Measurements from ENCODE around the gene WFIKKN1. TPM values are rescaled to one million over a fixed set of nuclear protein-coding genes. Genes with fewer than 3 reads are reported as not detected.
A peak's percentile ranks its signal among the peaks of the same experiment; 100 is the strongest.

Gene WFIKKN1
- polyA plus RNA-seq, 1 experiment: not detected

GRCh38 chr16:632486-633335 lies 1.9 kb downstream of the WFIKKN1 start:
- no peaks in the 10 kb centered on the region for H3K27me3 ChIP-seq (ENCODE audit: control insufficient read depth, insufficient read depth, low read length)
- CTCF ChIA-PET: no interaction called here
- no peak for DNase-seq (ENCODE audit: low read depth, low spot score)
- H3K4me3 ChIP-seq (ENCODE audit: low read depth, low read length): no peak overlapping the region
- no peak for TF ChIP-seq CTCF (IDR thresholded peaks at IDR 0.05; ENCODE audit: low read depth, low read length)
- peaks cover 3% of the 10 kb centered on the region; the same call in 1 of the 2 replicates for H3K9me3 ChIP-seq (ENCODE audit: control insufficient read depth, insufficient read depth, low read length)
- no peak overlapping the region for H3K27ac ChIP-seq (ENCODE audit: low read depth, low read length)
- POLR2A ChIA-PET: no interaction called here

- ChIA-PET CTCF (no interaction called here), POLR2A (no interaction called here)
- no peak for TF ChIP-seq CTCF (IDR thresholded peaks at IDR 0.05; ENCODE audit: low read depth, low read length)
- H3K27me3 ChIP-seq (ENCODE audit: control insufficient read depth, insufficient read depth, low read length): no peaks in the 10 kb centered on the region
- DNase-seq (ENCODE audit: low read depth, low spot score): no peak
- no peaks in the 10 kb centered on the region; the same call in 1 of the 2 replicates for H3K9me3 ChIP-seq (ENCODE audit: control insufficient read depth, insufficient read depth, low read length)
- H3K4me3 ChIP-seq (ENCODE audit: low read depth, low read length): no peak overlapping the region
- no peak overlapping the region for H3K27ac ChIP-seq (ENCODE audit: low read depth, low read length)
Measured at GRCh38 chr16:633336-634050, 2.7 kb downstream of the WFIKKN1 start.

DNA sequence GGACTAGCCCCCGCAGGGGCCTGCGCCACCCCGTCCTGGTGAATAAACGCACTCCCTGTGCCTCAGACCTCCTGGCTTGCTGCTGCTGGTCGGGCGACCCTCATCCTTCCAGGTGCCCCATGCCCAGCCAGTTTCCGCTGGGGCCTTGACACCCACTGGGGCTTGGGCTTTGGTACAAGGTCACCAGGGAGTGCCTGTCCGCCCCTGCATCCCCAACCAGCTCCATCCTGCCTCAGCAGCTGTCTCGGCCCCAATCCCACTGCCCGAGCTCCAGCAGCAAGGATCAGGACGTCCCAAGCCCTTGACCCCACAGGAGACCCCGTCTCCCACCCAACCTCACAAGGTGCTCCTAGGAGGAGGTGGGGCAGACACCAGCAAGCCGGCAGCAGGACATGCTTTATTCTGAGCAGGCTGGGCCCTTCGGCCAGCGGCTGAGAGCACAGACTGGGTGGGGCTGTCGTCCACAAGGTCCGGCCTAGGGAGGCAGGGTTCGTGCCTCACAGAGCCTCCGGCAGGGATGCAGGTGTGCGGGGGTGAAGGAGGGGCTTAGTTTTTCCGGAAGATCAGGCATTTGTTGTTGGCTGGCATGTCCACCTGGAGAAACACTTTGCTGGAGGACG lies 3.4 kb downstream of the WFIKKN1 start:
- Histone ChIP-seq H3K9me3 (ENCODE audit: control insufficient read depth, insufficient read depth, low read length) (no peaks in the 10 kb centered on the region; the same call in 1 of the 2 replicates), H3K4me3 (ENCODE audit: low read depth, low read length) (no peak overlapping the region), H3K27ac (ENCODE audit: low read depth, low read length) (no peak overlapping the region), H3K27me3 (ENCODE audit: control insufficient read depth, insufficient read depth, low read length) (no peaks in the 10 kb centered on the region)
- CTCF ChIA-PET: no interaction called here
- POLR2A ChIA-PET: no interaction called here
- no peak for TF ChIP-seq CTCF (IDR thresholded peaks at IDR 0.05; ENCODE audit: low read depth, low read length)
- no peak for DNase-seq (ENCODE audit: low read depth, low spot score)

- Histone ChIP-seq H3K9me3 (ENCODE audit: control insufficient read depth, insufficient read depth, low read length) (no peaks in the 10 kb centered on the region; the same call in 1 of the 2 replicates), H3K27me3 (ENCODE audit: control insufficient read depth, insufficient read depth, low read length) (no peaks in the 10 kb centered on the region), H3K4me3 (ENCODE audit: low read depth, low read length) (peak overlapping the region; percentile 84), H3K27ac (ENCODE audit: low read depth, low read length) (no peak overlapping the region)
- CTCF ChIA-PET: no interaction called here
- no peak for TF ChIP-seq CTCF (IDR thresholded peaks at IDR 0.05; ENCODE audit: low read depth, low read length)
- POLR2A ChIA-PET: no interaction called here
- DNase-seq (ENCODE audit: low read depth, low spot score): no peak
Measured at GRCh38 chr16:634996-635395, 4.2 kb downstream of the WFIKKN1 start.
